K562 (cell line): ENCODE data around the gene NUP85. TPM values are rescaled to one million over a fixed set of nuclear protein-coding genes. Genes with fewer than 3 reads are reported as not detected.

Experiments
- CBX2 ChIP-seq: fragments of 200-600 bp; sonication (generic); IDR thresholded peaks from one replicate; pipeline ENCODE4 v1.6.1; 2012; ENCODE audit warnings: mild to moderate bottlenecking, low read length, inconsistent platforms; ENCODE audit not compliant: insufficient read depth, poor library complexity, severe bottlenecking
- ELF2 ChIP-seq: fragments of 250-450 bp; sonication (Bioruptor Pico); IDR thresholded peaks from 2 replicates; pipeline ENCODE4 v1.5.0; 2021; ENCODE audit warnings: mild to moderate bottlenecking
- ILK ChIP-seq: fragments of 450-650 bp; IDR thresholded peaks from 2 replicates; pipeline ENCODE4 v1.6.1; 2016; ENCODE audit warnings: missing genetic modification characterization, low read depth, mild to moderate bottlenecking, missing compliant biosample characterization, moderate library complexity, borderline replicate concordance
- JUNB ChIP-seq: fragments of 450-650 bp; formaldehyde crosslinking; conservative IDR thresholded peaks from 2 replicates; pipeline ENCODE4 v1.4.0; 2020; ENCODE audit warnings: mild to moderate bottlenecking
- KLF10 ChIP-seq: fragments of 250-450 bp; sonication (Bioruptor Pico); IDR thresholded peaks from 2 replicates; pipeline ENCODE4 v1.6.1; 2021; ENCODE audit warnings: matching md5 sums
- MAFG ChIP-seq: fragments of 450-650 bp; conservative IDR thresholded peaks from 2 replicates; pipeline ENCODE4 v1.6.1; 2016; ENCODE audit warnings: missing genetic modification characterization, missing compliant biosample characterization
- MCM3 ChIP-seq: fragments of 450-650 bp; IDR thresholded peaks from 2 replicates; pipeline ENCODE4 v1.6.1; 2016
- MTA3 ChIP-seq: fragments of 450-650 bp; formaldehyde crosslinking; IDR thresholded peaks from 2 replicates; pipeline ENCODE4 v1.6.1; 2017; ENCODE audit warnings: mild to moderate bottlenecking, borderline replicate concordance
- NFE2L1 ChIP-seq: fragments of 450-650 bp; IDR thresholded peaks from 2 replicates; pipeline ENCODE4 v1.6.1; 2016; ENCODE audit warnings: missing genetic modification characterization, low read depth, mild to moderate bottlenecking, missing compliant biosample characterization, moderate library complexity, borderline replicate concordance
- PYGO2 ChIP-seq: fragments of 450-650 bp; IDR thresholded peaks from 2 replicates; pipeline ENCODE4 v1.6.1; 2016; ENCODE audit warnings: mild to moderate bottlenecking, missing genetic modification characterization, moderate library complexity, missing compliant biosample characterization
- RBM17 ChIP-seq: fragments of 200-400 bp; formaldehyde crosslinking; IDR thresholded peaks from 2 replicates; pipeline ENCODE4 v1.6.1; 2017; ENCODE audit warnings: low read depth, mild to moderate bottlenecking, low read length, borderline replicate concordance
- RCOR1 ChIP-seq, 2 experiments: IDR thresholded peaks; 2 replicates each; pipeline ENCODE4 v1.6.1; 2012; ENCODE audit warnings: low read depth in 2 of 2, low read length in 2 of 2, borderline replicate concordance in 1 of 2, improper control_type of control experiment in 1 of 2
- SMAD3 ChIP-seq: fragments of 450-650 bp; formaldehyde crosslinking; conservative IDR thresholded peaks from 2 replicates; pipeline ENCODE4 v1.4.0; 2020; ENCODE audit warnings: mild to moderate bottlenecking
- SMARCA5 ChIP-seq: fragments of 450-650 bp; IDR thresholded peaks from 2 replicates; pipeline ENCODE4 v1.6.1; 2016
- ZBTB8A ChIP-seq: fragments of 450-650 bp; IDR thresholded peaks from 2 replicates; pipeline ENCODE4 v1.6.1; 2018; ENCODE audit warnings: mild to moderate bottlenecking, moderate library complexity; ENCODE audit not compliant: partially characterized antibody
- ZNF583 ChIP-seq: fragments of 250-450 bp; sonication (Bioruptor Pico); IDR thresholded peaks from 2 replicates; pipeline ENCODE4 v1.4.0; 2020
- ZNF696 ChIP-seq: fragments of 250-450 bp; sonication (Bioruptor Pico); conservative IDR thresholded peaks from 2 replicates; pipeline ENCODE4 v1.4.0; 2020; ENCODE audit warnings: mild to moderate bottlenecking, moderate library complexity
- ZNF699 ChIP-seq: fragments of 250-450 bp; sonication (Bioruptor Pico); IDR thresholded peaks from 2 replicates; pipeline ENCODE4 v1.8.0; 2021; ENCODE audit warnings: mild to moderate bottlenecking, moderate library complexity; ENCODE audit not compliant: insufficient replicate concordance
- polyA plus RNA-seq, 8 experiments: library from polyadenylated mRNA; depleted of rRNA in 4 of 8; stranded (reverse) in 5 of 8; unstranded in 3 of 8; fragments of >200 nt; fragmentation: Nextera tagmentation in 2 of 8; fragmentation: Illumina TruSeq in 1 of 8; extraction: Ambion mirVana in 2 of 8; extraction: Trizol in 1 of 8; gene quantifications; 2 replicates each; pipeline versions ENCODE4 v1.2.1 to v1.2.3, GENCODE V29; 2011 to 2014; ENCODE audit warnings: inconsistent platforms in 1 of 8, missing spikeins in 1 of 8
- total RNA-seq, 7 experiments: library from RNA; depleted of rRNA in 6 of 7; stranded (reverse); fragments of >200 nt in 6 of 7; fragmentation: Illumina TruSeq in 2 of 7; extraction: Trizol in 2 of 7; gene quantifications; 2 replicates each; pipeline versions ENCODE4 v1.2.1 to v1.2.3, GENCODE V29; 2011 to 2021; ENCODE audit warnings: low replicate concordance in 1 of 7
- TF ChIP-seq, protein P1 (sequence below): fragments of 450-650 bp; IDR thresholded peaks from 2 replicates; pipeline ENCODE4 v1.6.1; 2017; ENCODE audit warnings: mild to moderate bottlenecking, moderate library complexity
- TF ChIP-seq, protein P2 (sequence below): fragments of 250-450 bp; sonication (Bioruptor Pico); IDR thresholded peaks from 2 replicates; pipeline ENCODE4 v1.8.0; 2021; ENCODE audit warnings: borderline replicate concordance, mild to moderate bottlenecking, moderate library complexity; ENCODE audit not compliant: poor library complexity, severe bottlenecking
- TF ChIP-seq, protein P3 (sequence below): sonication (generic); formaldehyde crosslinking; IDR thresholded peaks from 2 replicates; pipeline ENCODE4 v1.9.0; 2022; ENCODE audit warnings: mild to moderate bottlenecking, missing genetic modification reagents
- TF ChIP-seq, protein P4 (sequence below): fragments of 200-800 bp; sonication (Bioruptor generic); IDR thresholded peaks from 2 replicates; pipeline ENCODE4 v1.6.1; 2017; ENCODE audit warnings: missing genetic modification characterization, missing compliant biosample characterization
- TF ChIP-seq, protein P5 (sequence below): fragments of 250-450 bp; sonication (Bioruptor Pico); IDR thresholded peaks from 2 replicates; pipeline ENCODE4 v1.5.0; 2020; ENCODE audit warnings: mild to moderate bottlenecking, borderline replicate concordance

NUP85 gene
- total and polyA plus RNA-seq, 9 of the 15 experiments (the other 6 are each of a cell fraction or from before 2014, with no cell fraction given), result 50.2 to 177 (median 110) TPM

DNA sequence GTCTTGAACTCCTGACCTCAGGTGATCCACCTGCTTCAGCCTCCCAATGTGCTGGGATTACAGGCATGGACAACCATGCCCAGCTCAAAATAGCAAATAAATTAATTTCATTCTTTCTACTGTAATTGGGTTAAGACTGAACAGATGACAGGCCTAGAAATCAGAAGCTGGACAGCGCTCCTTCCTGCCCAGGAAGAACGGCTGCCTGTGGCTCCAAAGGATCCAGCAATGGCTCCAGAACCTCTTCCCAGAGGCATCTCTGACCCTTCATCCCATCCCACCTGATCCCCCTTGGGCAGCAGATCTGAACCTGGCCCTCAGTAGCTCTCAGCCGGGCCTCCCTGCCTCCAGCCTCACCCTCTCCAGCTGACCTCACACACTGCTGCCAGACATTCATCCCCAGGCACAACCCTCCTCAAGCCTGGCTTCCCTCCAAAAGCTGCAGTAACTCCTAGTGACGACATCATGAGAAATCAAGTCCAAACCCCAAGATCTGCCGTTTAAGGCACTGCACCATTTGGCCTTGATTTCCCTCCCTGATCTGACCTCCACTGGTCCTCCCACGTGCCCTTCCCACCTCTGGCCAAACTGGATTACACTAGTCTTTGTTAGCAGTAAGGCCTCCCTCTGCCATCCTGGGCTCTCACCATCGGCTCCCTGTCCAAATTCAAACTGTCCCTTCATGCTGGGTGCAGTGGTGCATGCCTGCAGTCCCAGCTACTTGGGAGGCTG is 68.7 kb downstream of the NUP85 start (continued):
- TF ChIP-seq SMAD3 (CRISPR knock-in tag), result no peak
- no peak for TF ChIP-seq ZNF696
- no peak for TF ChIP-seq CBX2
- TF ChIP-seq ELF2 (CRISPR knock-in tag), result no peak
- TF ChIP-seq JUNB (CRISPR knock-in tag), result no peak
- no peak for TF ChIP-seq MAFG (tag)
- no peak for TF ChIP-seq KLF10 (CRISPR knock-in tag)
- TF ChIP-seq, protein P1, sequence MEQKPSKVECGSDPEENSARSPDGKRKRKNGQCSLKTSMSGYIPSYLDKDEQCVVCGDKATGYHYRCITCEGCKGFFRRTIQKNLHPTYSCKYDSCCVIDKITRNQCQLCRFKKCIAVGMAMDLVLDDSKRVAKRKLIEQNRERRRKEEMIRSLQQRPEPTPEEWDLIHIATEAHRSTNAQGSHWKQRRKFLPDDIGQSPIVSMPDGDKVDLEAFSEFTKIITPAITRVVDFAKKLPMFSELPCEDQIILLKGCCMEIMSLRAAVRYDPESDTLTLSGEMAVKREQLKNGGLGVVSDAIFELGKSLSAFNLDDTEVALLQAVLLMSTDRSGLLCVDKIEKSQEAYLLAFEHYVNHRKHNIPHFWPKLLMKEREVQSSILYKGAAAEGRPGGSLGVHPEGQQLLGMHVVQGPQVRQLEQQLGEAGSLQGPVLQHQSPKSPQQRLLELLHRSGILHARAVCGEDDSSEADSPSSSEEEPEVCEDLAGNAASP, result no peak
- TF ChIP-seq, protein P2, sequence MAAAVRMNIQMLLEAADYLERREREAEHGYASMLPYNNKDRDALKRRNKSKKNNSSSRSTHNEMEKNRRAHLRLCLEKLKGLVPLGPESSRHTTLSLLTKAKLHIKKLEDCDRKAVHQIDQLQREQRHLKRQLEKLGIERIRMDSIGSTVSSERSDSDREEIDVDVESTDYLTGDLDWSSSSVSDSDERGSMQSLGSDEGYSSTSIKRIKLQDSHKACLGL, result no peak
- no peak for TF ChIP-seq RBM17
- TF ChIP-seq NFE2L1, result no peak
- no peak for TF ChIP-seq PYGO2 (tag)
- no peak for TF ChIP-seq ILK (tag)
- no peak for TF ChIP-seq ZNF583 (CRISPR knock-in tag)
- TF ChIP-seq, protein P3, sequence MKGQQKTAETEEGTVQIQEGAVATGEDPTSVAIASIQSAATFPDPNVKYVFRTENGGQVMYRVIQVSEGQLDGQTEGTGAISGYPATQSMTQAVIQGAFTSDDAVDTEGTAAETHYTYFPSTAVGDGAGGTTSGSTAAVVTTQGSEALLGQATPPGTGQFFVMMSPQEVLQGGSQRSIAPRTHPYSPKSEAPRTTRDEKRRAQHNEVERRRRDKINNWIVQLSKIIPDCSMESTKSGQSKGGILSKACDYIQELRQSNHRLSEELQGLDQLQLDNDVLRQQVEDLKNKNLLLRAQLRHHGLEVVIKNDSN (CRISPR knock-in tag), result peak; percentile 29; the same call in 1 of the 2 replicates
- TF ChIP-seq, protein P4, sequence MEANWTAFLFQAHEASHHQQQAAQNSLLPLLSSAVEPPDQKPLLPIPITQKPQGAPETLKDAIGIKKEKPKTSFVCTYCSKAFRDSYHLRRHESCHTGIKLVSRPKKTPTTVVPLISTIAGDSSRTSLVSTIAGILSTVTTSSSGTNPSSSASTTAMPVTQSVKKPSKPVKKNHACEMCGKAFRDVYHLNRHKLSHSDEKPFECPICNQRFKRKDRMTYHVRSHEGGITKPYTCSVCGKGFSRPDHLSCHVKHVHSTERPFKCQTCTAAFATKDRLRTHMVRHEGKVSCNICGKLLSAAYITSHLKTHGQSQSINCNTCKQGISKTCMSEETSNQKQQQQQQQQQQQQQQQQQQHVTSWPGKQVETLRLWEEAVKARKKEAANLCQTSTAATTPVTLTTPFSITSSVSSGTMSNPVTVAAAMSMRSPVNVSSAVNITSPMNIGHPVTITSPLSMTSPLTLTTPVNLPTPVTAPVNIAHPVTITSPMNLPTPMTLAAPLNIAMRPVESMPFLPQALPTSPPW (CRISPR knock-in tag), result no peak
- 0 out of 4 replicates have a peak, but pooled peaks of 1 of the 2 experiments have one; percentile 52 for TF ChIP-seq RCOR1 (IDR thresholded peaks at IDR 0.05; ENCODE audit: borderline replicate concordance in 1 of 2, low read depth in 2 of 2, low read length in 2 of 2)
- TF ChIP-seq ZNF699 (CRISPR knock-in tag), result no peak
- TF ChIP-seq MTA3, result no peak
- no peak for TF ChIP-seq ZBTB8A
- no peak for TF ChIP-seq MCM3
- TF ChIP-seq SMARCA5, result no peak
- TF ChIP-seq, protein P5, sequence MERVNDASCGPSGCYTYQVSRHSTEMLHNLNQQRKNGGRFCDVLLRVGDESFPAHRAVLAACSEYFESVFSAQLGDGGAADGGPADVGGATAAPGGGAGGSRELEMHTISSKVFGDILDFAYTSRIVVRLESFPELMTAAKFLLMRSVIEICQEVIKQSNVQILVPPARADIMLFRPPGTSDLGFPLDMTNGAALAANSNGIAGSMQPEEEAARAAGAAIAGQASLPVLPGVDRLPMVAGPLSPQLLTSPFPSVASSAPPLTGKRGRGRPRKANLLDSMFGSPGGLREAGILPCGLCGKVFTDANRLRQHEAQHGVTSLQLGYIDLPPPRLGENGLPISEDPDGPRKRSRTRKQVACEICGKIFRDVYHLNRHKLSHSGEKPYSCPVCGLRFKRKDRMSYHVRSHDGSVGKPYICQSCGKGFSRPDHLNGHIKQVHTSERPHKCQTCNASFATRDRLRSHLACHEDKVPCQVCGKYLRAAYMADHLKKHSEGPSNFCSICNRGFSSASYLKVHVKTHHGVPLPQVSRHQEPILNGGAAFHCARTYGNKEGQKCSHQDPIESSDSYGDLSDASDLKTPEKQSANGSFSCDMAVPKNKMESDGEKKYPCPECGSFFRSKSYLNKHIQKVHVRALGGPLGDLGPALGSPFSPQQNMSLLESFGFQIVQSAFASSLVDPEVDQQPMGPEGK (CRISPR knock-in tag), result no peak
